Measurements from ENCODE around the gene LLGL2. TPM values are rescaled to one million over a fixed set of nuclear protein-coding genes. Genes with fewer than 3 reads are reported as not detected.

The LLGL2 gene
- total RNA-seq, 1 experiment from 2014 or later: 6.1 TPM

DNA sequence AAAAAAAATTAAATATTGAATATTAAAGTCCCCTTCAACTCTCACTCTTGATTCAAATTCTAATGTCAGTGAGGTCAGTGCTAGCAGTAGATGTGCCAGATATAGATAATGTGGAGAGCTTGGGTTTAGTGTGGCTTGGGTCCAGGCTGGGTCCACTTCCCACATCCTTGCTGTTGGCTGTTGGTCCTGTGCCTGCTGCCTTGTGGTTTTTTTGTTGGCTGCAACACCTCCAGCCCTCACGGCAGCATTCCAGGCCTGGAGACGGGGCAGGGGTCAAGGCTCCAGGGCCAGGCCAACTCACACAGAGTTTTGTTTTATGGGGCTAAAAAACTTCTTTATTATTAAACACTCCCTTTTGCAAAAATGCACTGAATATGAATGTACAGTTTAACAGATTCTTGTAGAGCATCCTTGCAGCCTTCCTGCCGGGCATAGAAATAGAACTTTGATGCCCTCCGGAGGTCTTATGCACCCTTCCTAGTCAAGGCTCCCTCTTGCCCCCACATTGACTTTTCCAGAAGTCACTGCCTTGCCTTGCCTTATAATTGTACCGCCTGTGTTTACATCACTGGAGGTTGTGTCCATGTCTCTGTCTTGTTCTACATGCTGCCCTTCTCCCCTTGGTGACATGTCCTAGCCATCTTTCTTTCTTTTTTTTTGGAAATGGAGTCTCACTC lies 36.6 kb downstream of the LLGL2 start:
- no peaks in the 10 kb centered on the region for H3K36me3 ChIP-seq (ENCODE audit: insufficient read depth, low read length)
- H3K4me2 ChIP-seq (ENCODE audit: low read depth, low read length, poor library complexity, severe bottlenecking): no peak overlapping the region
- H3K27me3 ChIP-seq (ENCODE audit: low read length): no peaks in the 10 kb centered on the region
- DNase-seq: no peak
- no peak overlapping the region for H3K9ac ChIP-seq (ENCODE audit: low read length)
- H3K27ac ChIP-seq (ENCODE audit: low read length): no peak overlapping the region
- H3K9me2 ChIP-seq (replicated peaks; ENCODE audit: insufficient read depth, low read length): no peaks in the 10 kb centered on the region
- H3K4me1 ChIP-seq (ENCODE audit: low read length): peaks cover 8% of the 10 kb centered on the region
- no peak overlapping the region for H2AFZ ChIP-seq (ENCODE audit: low read length)
- H4K20me1 ChIP-seq (ENCODE audit: insufficient read depth, low read depth, low read length): no peaks in the 10 kb centered on the region
- no peak overlapping the region for H3K4me3 ChIP-seq (ENCODE audit: low read length)
- no peaks in the 10 kb centered on the region for H3K79me2 ChIP-seq (ENCODE audit: low read length)
- H3K9me3 ChIP-seq (ENCODE audit: low read length): no peaks in the 10 kb centered on the region

DNA sequence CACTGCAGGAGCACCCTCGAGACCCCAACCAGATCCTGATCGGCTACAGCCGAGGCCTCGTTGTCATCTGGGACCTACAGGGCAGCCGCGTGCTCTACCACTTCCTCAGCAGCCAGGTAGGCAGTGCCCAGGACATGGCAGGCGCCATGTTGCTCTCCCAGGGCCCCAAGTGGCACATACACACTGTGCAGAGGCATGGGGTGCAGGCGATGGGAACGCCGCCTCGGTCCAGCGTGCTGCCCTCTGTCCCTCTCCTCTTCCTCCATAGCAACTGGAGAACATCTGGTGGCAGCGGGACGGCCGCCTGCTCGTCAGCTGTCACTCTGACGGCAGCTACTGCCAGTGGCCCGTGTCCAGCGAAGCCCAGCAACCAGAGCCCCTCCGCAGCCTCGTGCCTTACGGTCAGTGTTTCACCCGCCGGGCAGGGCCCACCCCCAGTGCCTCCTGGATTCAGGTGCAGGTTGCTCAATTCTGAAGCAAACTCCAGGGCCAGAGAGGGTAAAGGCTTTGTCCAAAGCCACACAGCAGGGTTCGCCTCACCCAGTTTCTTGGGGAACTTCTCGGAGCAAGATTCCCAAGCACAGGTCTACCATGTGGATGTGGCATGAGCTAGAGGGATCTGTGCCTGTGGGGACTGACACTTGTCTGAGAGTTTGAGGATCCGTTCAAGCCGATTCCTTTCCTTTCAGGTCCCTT lies 37.7 kb downstream of the LLGL2 start:
- no peaks in the 10 kb centered on the region for H3K36me3 ChIP-seq (ENCODE audit: insufficient read depth, low read length)
- H3K27me3 ChIP-seq (ENCODE audit: low read length): no peaks in the 10 kb centered on the region
- no peak overlapping the region for H3K9ac ChIP-seq (ENCODE audit: low read length)
- H2AFZ ChIP-seq (ENCODE audit: low read length): no peak overlapping the region
- H3K9me3 ChIP-seq (ENCODE audit: low read length): no peaks in the 10 kb centered on the region
- no peak overlapping the region for H3K4me2 ChIP-seq (ENCODE audit: low read depth, low read length, poor library complexity, severe bottlenecking)
- H3K9me2 ChIP-seq (replicated peaks; ENCODE audit: insufficient read depth, low read length): no peaks in the 10 kb centered on the region
- DNase-seq: no peak
- no peak overlapping the region for H3K4me3 ChIP-seq (ENCODE audit: low read length)
- peaks cover 8% of the 10 kb centered on the region for H3K4me1 ChIP-seq (ENCODE audit: low read length)
- H3K79me2 ChIP-seq (ENCODE audit: low read length): no peaks in the 10 kb centered on the region
- H3K27ac ChIP-seq (ENCODE audit: low read length): no peak overlapping the region
- H4K20me1 ChIP-seq (ENCODE audit: insufficient read depth, low read depth, low read length): no peaks in the 10 kb centered on the region

DNA sequence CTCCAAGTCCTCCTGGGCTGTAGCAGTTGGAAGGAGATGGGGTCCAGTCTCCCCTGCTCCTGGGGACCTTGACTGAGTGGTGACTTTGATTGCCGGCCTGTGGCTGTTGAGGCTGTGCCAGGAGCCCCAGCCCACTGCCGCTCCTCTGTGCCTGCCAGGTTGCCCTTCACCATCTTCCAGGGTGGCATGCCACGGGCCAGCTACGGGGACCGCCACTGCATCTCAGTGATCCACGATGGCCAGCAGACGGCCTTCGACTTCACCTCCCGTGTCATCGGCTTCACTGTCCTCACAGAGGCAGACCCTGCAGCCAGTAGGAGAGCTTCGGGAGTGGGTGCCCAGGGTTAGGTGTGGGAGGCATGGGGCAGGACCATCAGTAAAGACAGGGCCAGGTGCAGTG lies 38.7 kb downstream of the LLGL2 start:
- Histone ChIP-seq H3K9me2 (replicated peaks; ENCODE audit: insufficient read depth, low read length) (no peaks in the 10 kb centered on the region), H3K4me2 (ENCODE audit: low read depth, low read length, poor library complexity, severe bottlenecking) (no peak overlapping the region), H2AFZ (ENCODE audit: low read length) (no peak overlapping the region), H3K4me3 (ENCODE audit: low read length) (no peak overlapping the region), H4K20me1 (ENCODE audit: insufficient read depth, low read depth, low read length) (no peaks in the 10 kb centered on the region), H3K36me3 (ENCODE audit: insufficient read depth, low read length) (no peaks in the 10 kb centered on the region), H3K9me3 (ENCODE audit: low read length) (no peaks in the 10 kb centered on the region), H3K79me2 (ENCODE audit: low read length) (no peaks in the 10 kb centered on the region), H3K4me1 (ENCODE audit: low read length) (peaks cover 8% of the 10 kb centered on the region), H3K27ac (ENCODE audit: low read length) (no peak overlapping the region), H3K9ac (ENCODE audit: low read length) (no peak overlapping the region), H3K27me3 (ENCODE audit: low read length) (no peaks in the 10 kb centered on the region)
- no peak for DNase-seq

DNA sequence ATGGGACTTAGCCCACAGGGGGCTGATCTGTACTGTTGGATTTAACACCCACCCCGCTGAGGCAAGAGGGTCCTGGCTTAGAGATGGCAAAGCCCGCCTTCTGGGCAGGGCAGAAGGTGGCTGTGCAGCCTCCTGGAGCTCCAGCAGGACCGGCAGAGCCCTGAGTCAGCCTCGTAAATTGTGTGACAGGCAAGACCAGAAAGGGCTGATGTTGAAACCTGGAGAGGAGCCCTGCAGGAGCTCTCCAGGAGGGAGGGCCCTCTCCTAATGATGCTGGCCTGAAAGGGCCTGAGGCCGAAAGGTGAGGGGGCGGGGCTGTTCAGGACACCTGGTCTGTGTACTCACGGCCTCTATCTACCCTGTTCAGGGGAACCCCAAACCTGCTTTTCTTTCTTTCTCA lies 39.6 kb downstream of the LLGL2 start:
- Histone ChIP-seq H3K27me3 (ENCODE audit: low read length) (no peaks in the 10 kb centered on the region), H3K4me1 (ENCODE audit: low read length) (peaks cover 8% of the 10 kb centered on the region), H3K4me2 (ENCODE audit: low read depth, low read length, poor library complexity, severe bottlenecking) (no peak overlapping the region), H2AFZ (ENCODE audit: low read length) (no peak overlapping the region), H3K27ac (ENCODE audit: low read length) (no peak overlapping the region), H3K9me3 (ENCODE audit: low read length) (no peaks in the 10 kb centered on the region), H3K4me3 (ENCODE audit: low read length) (no peak overlapping the region), H3K9ac (ENCODE audit: low read length) (no peak overlapping the region), H3K79me2 (ENCODE audit: low read length) (no peaks in the 10 kb centered on the region), H4K20me1 (ENCODE audit: insufficient read depth, low read depth, low read length) (no peaks in the 10 kb centered on the region), H3K9me2 (replicated peaks; ENCODE audit: insufficient read depth, low read length) (no peaks in the 10 kb centered on the region), H3K36me3 (ENCODE audit: insufficient read depth, low read length) (no peaks in the 10 kb centered on the region)
- DNase-seq: no peak

DNA sequence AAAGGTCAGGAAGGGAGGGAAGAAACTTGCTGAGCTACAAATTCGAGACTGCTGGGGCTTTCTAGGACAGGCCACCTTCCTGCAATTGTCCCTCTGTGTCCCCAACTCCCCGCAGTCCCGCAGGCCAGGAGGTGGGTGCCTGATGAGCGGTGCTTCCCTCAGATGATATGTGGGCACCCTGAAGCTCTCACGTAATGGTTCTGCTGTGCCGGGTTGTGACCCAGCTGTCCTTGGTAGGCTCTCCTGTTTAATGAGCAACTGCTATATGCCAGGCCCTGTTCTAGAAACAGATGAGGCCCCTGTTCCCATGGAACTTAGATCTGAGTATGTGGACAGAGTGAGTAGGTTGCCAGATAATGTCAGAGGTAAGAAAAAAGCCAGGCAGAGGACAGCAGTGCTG lies 40.1 kb downstream of the LLGL2 start:
- Histone ChIP-seq H3K4me3 (ENCODE audit: low read length) (no peak overlapping the region), H3K79me2 (ENCODE audit: low read length) (no peaks in the 10 kb centered on the region), H3K4me1 (ENCODE audit: low read length) (peaks cover 9% of the 10 kb centered on the region), H4K20me1 (ENCODE audit: insufficient read depth, low read depth, low read length) (no peaks in the 10 kb centered on the region), H2AFZ (ENCODE audit: low read length) (no peak overlapping the region), H3K4me2 (ENCODE audit: low read depth, low read length, poor library complexity, severe bottlenecking) (no peak overlapping the region), H3K9me3 (ENCODE audit: low read length) (no peaks in the 10 kb centered on the region), H3K27ac (ENCODE audit: low read length) (no peak overlapping the region), H3K27me3 (ENCODE audit: low read length) (no peaks in the 10 kb centered on the region), H3K36me3 (ENCODE audit: insufficient read depth, low read length) (no peaks in the 10 kb centered on the region), H3K9me2 (replicated peaks; ENCODE audit: insufficient read depth, low read length) (no peaks in the 10 kb centered on the region), H3K9ac (ENCODE audit: low read length) (no peak overlapping the region)
- no peak for DNase-seq

DNA sequence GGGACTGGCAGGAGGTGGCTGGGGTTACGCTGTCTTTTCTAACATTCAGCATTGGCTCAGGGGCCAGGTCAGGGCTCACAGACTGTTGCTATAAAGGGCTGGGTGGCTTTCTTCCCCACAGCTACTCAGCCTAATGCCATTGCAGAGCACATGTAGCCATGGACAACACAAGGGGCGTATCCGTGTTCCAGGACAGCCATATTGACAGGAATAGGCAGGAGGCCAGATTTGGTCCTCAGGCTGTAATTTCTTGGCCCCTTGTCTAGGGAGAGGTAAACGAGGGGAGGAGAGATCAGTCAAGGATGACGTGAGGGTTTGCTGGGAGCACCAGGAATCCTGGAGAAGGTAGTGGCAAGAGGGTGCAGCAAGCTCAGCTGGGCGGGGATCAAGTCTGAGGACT lies 40.9 kb downstream of the LLGL2 start:
- no peaks in the 10 kb centered on the region for H4K20me1 ChIP-seq (ENCODE audit: insufficient read depth, low read depth, low read length)
- H3K9me2 ChIP-seq (replicated peaks; ENCODE audit: insufficient read depth, low read length): no peaks in the 10 kb centered on the region
- H3K9me3 ChIP-seq (ENCODE audit: low read length): no peaks in the 10 kb centered on the region
- no peaks in the 10 kb centered on the region for H3K36me3 ChIP-seq (ENCODE audit: insufficient read depth, low read length)
- no peak for DNase-seq
- H2AFZ ChIP-seq (ENCODE audit: low read length): no peak overlapping the region
- H3K4me3 ChIP-seq (ENCODE audit: low read length): no peak overlapping the region
- no peak overlapping the region for H3K27ac ChIP-seq (ENCODE audit: low read length)
- no peak overlapping the region for H3K9ac ChIP-seq (ENCODE audit: low read length)
- H3K27me3 ChIP-seq (ENCODE audit: low read length): no peaks in the 10 kb centered on the region
- peak overlapping the region; percentile 17 for H3K4me2 ChIP-seq (ENCODE audit: low read depth, low read length, poor library complexity, severe bottlenecking)
- peaks cover 17% of the 10 kb centered on the region for H3K4me1 ChIP-seq (ENCODE audit: low read length)
- H3K79me2 ChIP-seq (ENCODE audit: low read length): no peaks in the 10 kb centered on the region

DNA sequence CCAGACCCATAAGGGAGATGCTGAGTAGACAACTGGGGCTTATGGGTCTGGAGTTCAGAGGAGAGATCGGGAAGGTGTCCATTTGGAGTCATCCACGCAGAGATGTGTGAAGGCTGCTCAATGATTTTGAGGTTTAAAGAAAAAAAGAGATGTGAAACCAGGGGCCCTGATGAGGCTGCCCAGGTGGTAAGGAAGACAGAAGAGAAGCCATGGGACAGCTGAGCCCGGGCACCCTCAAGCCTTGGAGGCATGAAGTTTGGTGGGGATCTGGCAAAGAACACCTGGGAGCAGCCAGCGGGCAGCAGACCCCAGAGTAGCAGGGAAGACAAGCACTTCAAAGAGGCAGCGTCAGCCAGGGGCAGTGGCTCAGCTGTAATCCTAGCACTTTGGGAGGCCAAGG lies 41.3 kb downstream of the LLGL2 start:
- peak overlapping the region; percentile 17 for H3K4me2 ChIP-seq (ENCODE audit: low read depth, low read length, poor library complexity, severe bottlenecking)
- H3K9me3 ChIP-seq (ENCODE audit: low read length): no peaks in the 10 kb centered on the region
- no peaks in the 10 kb centered on the region for H4K20me1 ChIP-seq (ENCODE audit: insufficient read depth, low read depth, low read length)
- H3K79me2 ChIP-seq (ENCODE audit: low read length): no peaks in the 10 kb centered on the region
- H3K9ac ChIP-seq (ENCODE audit: low read length): no peak overlapping the region
- no peak overlapping the region for H3K27ac ChIP-seq (ENCODE audit: low read length)
- peak; percentile 70 for DNase-seq
- H2AFZ ChIP-seq (ENCODE audit: low read length): no peak overlapping the region
- no peaks in the 10 kb centered on the region for H3K27me3 ChIP-seq (ENCODE audit: low read length)
- H3K36me3 ChIP-seq (ENCODE audit: insufficient read depth, low read length): no peaks in the 10 kb centered on the region
- H3K9me2 ChIP-seq (replicated peaks; ENCODE audit: insufficient read depth, low read length): no peaks in the 10 kb centered on the region
- no peak overlapping the region for H3K4me3 ChIP-seq (ENCODE audit: low read length)
- H3K4me1 ChIP-seq (ENCODE audit: low read length): peaks cover 20% of the 10 kb centered on the region

DNA sequence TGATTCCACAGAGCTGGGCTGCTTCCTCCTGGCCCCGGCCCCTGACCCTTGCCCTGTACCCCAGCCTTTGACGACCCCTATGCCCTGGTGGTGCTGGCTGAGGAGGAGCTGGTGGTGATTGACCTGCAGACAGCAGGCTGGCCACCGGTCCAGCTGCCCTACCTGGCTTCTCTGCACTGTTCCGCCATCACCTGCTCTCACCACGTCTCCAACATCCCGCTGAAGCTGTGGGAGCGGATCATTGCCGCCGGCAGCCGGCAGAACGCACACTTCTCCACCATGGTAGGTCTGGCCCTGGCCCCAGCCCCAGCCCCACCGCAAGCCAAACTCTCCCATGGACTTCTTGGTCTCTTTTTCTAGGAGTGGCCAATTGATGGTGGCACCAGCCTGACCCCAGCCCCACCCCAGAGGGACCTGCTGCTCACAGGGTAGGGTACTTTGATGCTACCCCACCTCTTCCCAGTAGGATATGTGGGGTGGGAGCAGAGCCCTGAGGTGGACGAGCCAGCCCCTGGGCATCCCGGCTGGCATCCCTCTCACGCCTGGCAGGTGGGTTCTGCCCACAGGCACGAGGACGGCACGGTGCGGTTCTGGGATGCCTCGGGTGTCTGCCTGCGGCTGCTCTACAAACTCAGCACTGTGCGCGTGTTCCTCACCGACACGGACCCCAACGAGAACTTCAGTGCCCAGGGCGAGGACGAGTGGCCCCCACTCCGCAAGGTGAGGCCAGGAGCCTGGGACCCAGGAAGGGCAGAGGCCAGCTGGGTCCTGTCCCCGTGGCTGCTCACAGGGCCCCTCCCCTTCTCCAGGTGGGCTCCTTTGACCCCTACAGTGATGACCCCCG lies 43.1 kb downstream of the LLGL2 start:
- Histone ChIP-seq H3K27me3 (ENCODE audit: low read length) (no peaks in the 10 kb centered on the region), H2AFZ (ENCODE audit: low read length) (no peak overlapping the region), H3K36me3 (ENCODE audit: insufficient read depth, low read length) (no peaks in the 10 kb centered on the region), H3K9me3 (ENCODE audit: low read length) (no peaks in the 10 kb centered on the region), H3K4me3 (ENCODE audit: low read length) (no peak overlapping the region), H3K79me2 (ENCODE audit: low read length) (no peaks in the 10 kb centered on the region), H3K9ac (ENCODE audit: low read length) (no peak overlapping the region), H3K4me1 (ENCODE audit: low read length) (peaks cover 20% of the 10 kb centered on the region), H3K27ac (ENCODE audit: low read length) (no peak overlapping the region), H4K20me1 (ENCODE audit: insufficient read depth, low read depth, low read length) (no peaks in the 10 kb centered on the region), H3K4me2 (ENCODE audit: low read depth, low read length, poor library complexity, severe bottlenecking) (no peak overlapping the region), H3K9me2 (replicated peaks; ENCODE audit: insufficient read depth, low read length) (no peaks in the 10 kb centered on the region)
- DNase-seq: no peak

All from Karpas-422 (cell line).